H9 (cell line): Measurements from ENCODE around the gene SDHAF3. TPM values are rescaled to one million over a fixed set of nuclear protein-coding genes. Genes with fewer than 3 reads are reported as not detected.
A peak's percentile ranks its signal among the peaks of the same experiment; 100 is the strongest.

ENCODE experiments used
- DNase-seq: peaks from one replicate; pipeline ENCODE4 v3.0.0-alpha.2; 2017
- H2AFZ ChIP-seq: one replicate; pipeline ENCODE4 v1.6.1; 2013; ENCODE audit warnings: mild to moderate bottlenecking, low read length, control low read depth, moderate library complexity
- H2AK5ac ChIP-seq: 2 replicates; pipeline ENCODE4 v1.6.1; 2013; ENCODE audit warnings: low read length, control low read depth, mixed read lengths; ENCODE audit not compliant: insufficient read length
- H2BK120ac ChIP-seq: one replicate; pipeline ENCODE4 v1.6.1; 2013; ENCODE audit warnings: low read depth, mild to moderate bottlenecking, low read length, control low read depth, inconsistent platforms; ENCODE audit not compliant: poor library complexity, severe bottlenecking
- H2BK12ac ChIP-seq: 2 replicates; pipeline ENCODE4 v1.6.1; 2013; ENCODE audit warnings: low read length, control low read depth, mixed read lengths, low read depth; ENCODE audit not compliant: insufficient read length
- H2BK15ac ChIP-seq: 2 replicates; pipeline ENCODE4 v1.6.1; 2013; ENCODE audit warnings: low read depth, low read length, control low read depth
- H2BK20ac ChIP-seq: one replicate; pipeline ENCODE4 v1.6.1; 2013; ENCODE audit warnings: low read depth, mild to moderate bottlenecking, low read length, control low read depth, inconsistent platforms; ENCODE audit not compliant: poor library complexity, severe bottlenecking
- H2BK5ac ChIP-seq: 2 replicates; pipeline ENCODE4 v1.6.1; 2013; ENCODE audit warnings: low read length, control low read depth, mixed read lengths; ENCODE audit not compliant: insufficient read length
- H3K14ac ChIP-seq: 2 replicates; pipeline ENCODE4 v1.6.1; 2013; ENCODE audit warnings: low read length, control low read depth; ENCODE audit not compliant: insufficient read depth
- H3K18ac ChIP-seq: 2 replicates; pipeline ENCODE4 v1.6.1; 2013; ENCODE audit warnings: low read depth, mild to moderate bottlenecking, mixed read lengths, low read length, control low read depth; ENCODE audit not compliant: insufficient read length
- H3K23ac ChIP-seq: 2 replicates; pipeline ENCODE4 v1.6.1; 2013; ENCODE audit warnings: low read length, control low read depth, mixed read lengths, low read depth; ENCODE audit not compliant: insufficient read length
- H3K23me2 ChIP-seq: 2 replicates; pipeline ENCODE4 v1.6.1; 2013; ENCODE audit warnings: low read depth, mild to moderate bottlenecking, mixed read lengths, low read length, control low read depth; ENCODE audit not compliant: insufficient read length, poor library complexity, severe bottlenecking
- H3K27ac ChIP-seq: 2 replicates; pipeline ENCODE4 v1.5.1; 2013; ENCODE audit warnings: low read length, control low read depth, mixed read lengths, low read depth; ENCODE audit not compliant: insufficient read length
- H3K27me3 ChIP-seq: 2 replicates; pipeline ENCODE4 v1.6.1; 2013; ENCODE audit warnings: low read length, control low read depth, inconsistent platforms; ENCODE audit not compliant: insufficient read depth
- H3K4ac ChIP-seq: 2 replicates; pipeline ENCODE4 v1.6.1; 2013; ENCODE audit warnings: low read depth, mild to moderate bottlenecking, control low read depth, inconsistent platforms, low read length, moderate library complexity
- H3K4me1 ChIP-seq: 2 replicates; pipeline ENCODE4 v1.6.1; 2013; ENCODE audit warnings: low read length, control low read depth, inconsistent platforms; ENCODE audit not compliant: insufficient read depth
- H3K4me2 ChIP-seq: 2 replicates; pipeline ENCODE4 v1.6.1; 2013; ENCODE audit warnings: low read length, control low read depth, mixed read lengths; ENCODE audit not compliant: insufficient read length, insufficient read depth
- H3K56ac ChIP-seq: 2 replicates; pipeline ENCODE4 v1.6.1; 2013; ENCODE audit warnings: low read depth, mild to moderate bottlenecking, mixed read lengths, low read length, control low read depth; ENCODE audit not compliant: insufficient read length
- H3K79me1 ChIP-seq: 2 replicates; pipeline ENCODE4 v1.6.1; 2013; ENCODE audit warnings: low read depth, mild to moderate bottlenecking, moderate library complexity, low read length, control low read depth, inconsistent platforms; ENCODE audit not compliant: insufficient read depth, poor library complexity, severe bottlenecking
- H3K79me2 ChIP-seq: 2 replicates; pipeline ENCODE4 v1.6.1; 2013; ENCODE audit warnings: low read length, control low read depth, inconsistent platforms; ENCODE audit not compliant: insufficient read depth
- H3K9ac ChIP-seq: 2 replicates; pipeline ENCODE4 v1.6.1; 2013; ENCODE audit warnings: low read length, control low read depth, mixed read lengths; ENCODE audit not compliant: insufficient read length; ENCODE audit errors: extremely low read depth
- H3K9me3 ChIP-seq: one replicate; pipeline ENCODE4 v1.6.1; 2013; ENCODE audit warnings: low read depth, low read length, inconsistent platforms; ENCODE audit not compliant: control insufficient read depth
- H3T11ph ChIP-seq: one replicate; pipeline ENCODE4 v1.6.1; 2013; ENCODE audit warnings: mild to moderate bottlenecking, low read length, control low read depth, inconsistent platforms
- H4K20me1 ChIP-seq: one replicate; pipeline ENCODE4 v1.6.1; 2013; ENCODE audit not compliant: control insufficient read depth, insufficient read length, insufficient read depth
- H4K5ac ChIP-seq: 2 replicates; pipeline ENCODE4 v1.6.1; 2013; ENCODE audit warnings: low read depth, mild to moderate bottlenecking, mixed read lengths, low read length, control low read depth; ENCODE audit not compliant: insufficient read length
- H4K8ac ChIP-seq: replicated peaks from 2 replicates; pipeline ENCODE4 v1.6.1; 2013; ENCODE audit warnings: low read length, control low read depth, mixed read lengths, low read depth; ENCODE audit not compliant: insufficient read length
- H4K91ac ChIP-seq: 2 replicates; pipeline ENCODE4 v1.6.1; 2013; ENCODE audit warnings: low read depth, mild to moderate bottlenecking, moderate library complexity, mixed read lengths, low read length, control low read depth; ENCODE audit not compliant: insufficient read length
- H3K27ac Mint-ChIP-seq, 3 experiments: 2 replicates in 2 of 3; 3 replicates in 1 of 3; pipeline ENCODE4 v1.8.0; 2020 to 2021; ENCODE audit warnings: mixed read lengths in 3 of 3, mild to moderate bottlenecking in 1 of 3, moderate library complexity in 1 of 3
- H3K27me3 Mint-ChIP-seq: 2 replicates; pipeline ENCODE4 v1.8.0; 2021; ENCODE audit warnings: low read depth, mild to moderate bottlenecking, moderate library complexity, mixed read lengths
- H3K36me3 Mint-ChIP-seq, 3 experiments: 2 replicates in 2 of 3; 3 replicates in 1 of 3; pipeline ENCODE4 v1.8.0; 2020 to 2021; ENCODE audit warnings: low read depth in 3 of 3, mixed read lengths in 3 of 3; ENCODE audit not compliant: insufficient read depth in 1 of 3
- H3K4me1 Mint-ChIP-seq, 2 experiments: 2 replicates each; pipeline ENCODE4 v1.8.0; 2020; ENCODE audit warnings: mixed read lengths in 2 of 2
- H3K4me3 Mint-ChIP-seq, 2 experiments: 2 replicates in 1 of 2; 3 replicates in 1 of 2; pipeline ENCODE4 v1.8.0; 2020 to 2021; ENCODE audit warnings: mild to moderate bottlenecking in 2 of 2, mixed read lengths in 2 of 2, moderate library complexity in 1 of 2
- H3K9me3 Mint-ChIP-seq, 2 experiments: 2 replicates in 1 of 2; 3 replicates in 1 of 2; pipeline ENCODE4 v1.8.0; 2020; ENCODE audit warnings: mild to moderate bottlenecking in 2 of 2, mixed read lengths in 2 of 2, moderate library complexity in 1 of 2
- WGBS: extraction: QIAGEN DNeasy Blood & Tissue Kit; methylation state at CpG from one replicate; pipeline ENCODE4 v1.1.7; 2013; ENCODE audit warnings: missing lambda C conversion rate, low lambda C conversion rate, mixed read lengths; ENCODE audit not compliant: insufficient read length; ENCODE audit errors: extremely low coverage; 5-methylcytosine and 5-hydroxymethylcytosine counted together
- total RNA-seq: library from RNA; stranded (reverse); gene quantifications from 2 replicates; pipeline ENCODE4 v1.2.1, GENCODE V29; 2021
- TF ChIP-seq, protein P1 (sequence below): fragments of 200-600 bp; sonication (generic); conservative IDR thresholded peaks from 3 replicates; pipeline ENCODE4 v1.8.0; 2021; ENCODE audit warnings: antibody characterized with exemption, mild to moderate bottlenecking

The SDHAF3 gene
- total RNA-seq, 1 experiment from 2014 or later, result 14.1 TPM

DNA sequence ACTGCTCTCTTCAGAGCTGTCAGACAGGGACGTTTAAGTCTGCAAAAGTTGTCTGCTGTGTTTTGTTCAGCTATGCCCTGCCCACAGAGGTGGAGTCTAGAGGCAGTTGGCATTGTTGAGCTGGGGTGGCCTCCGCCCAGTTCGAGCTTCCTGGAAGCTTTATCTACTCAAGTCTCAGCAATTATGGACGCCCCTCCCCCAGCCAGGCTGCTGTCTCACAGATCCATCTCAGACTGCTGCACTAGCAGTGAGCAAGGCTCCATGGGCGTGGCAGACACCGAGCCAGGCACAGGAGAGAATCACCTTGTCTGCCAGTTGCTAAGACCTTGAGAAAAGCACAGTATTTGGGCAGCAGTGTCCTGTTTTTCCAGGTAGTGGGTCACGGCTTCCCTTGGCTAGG lies 98.1 kb downstream of the SDHAF3 start:
- Histone ChIP-seq H4K8ac (no peak overlapping the region), H2BK12ac (no peak overlapping the region), H3K79me1 (no peaks in the 10 kb centered on the region), H2AFZ (no peak overlapping the region), H3K27me3 (no peaks in the 10 kb centered on the region), H2BK120ac (no peak overlapping the region), H3K4ac (no peak overlapping the region), H4K20me1 (no peaks in the 10 kb centered on the region), H3K23ac (no peak overlapping the region), H2AK5ac (no peak overlapping the region), H3K56ac (no peak overlapping the region), H4K5ac (no peak overlapping the region), H3K9me3 (no peaks in the 10 kb centered on the region), H3K79me2 (no peaks in the 10 kb centered on the region), H3K18ac (no peak overlapping the region), H3K27ac (no peak overlapping the region), H3K23me2 (no peaks in the 10 kb centered on the region), H3K9ac (no peak overlapping the region), H2BK5ac (no peak overlapping the region), H3K14ac (no peak overlapping the region), H2BK15ac (no peak overlapping the region), H2BK20ac (no peak overlapping the region), H3K4me1 (no peaks in the 10 kb centered on the region; the same call in 1 of the 2 replicates), H3K4me2 (no peak overlapping the region), H4K91ac (no peak overlapping the region), H3T11ph (no peak overlapping the region)
- H3K36me3 Mint-ChIP-seq, result no peaks in the 10 kb centered on the region
- H3K27ac Mint-ChIP-seq, result no peak overlapping the region
- peaks cover 0 to 2% of the 10 kb centered on the region in 2 experiments; a peak in 1 of 4 replicates for H3K4me1 Mint-ChIP-seq
- H3K9me3 Mint-ChIP-seq, result peaks cover 6% of the 10 kb centered on the region in 2 experiments; a peak in 4 of 5 replicates
- H3K4me3 Mint-ChIP-seq, result no peak overlapping the region
- peaks cover 11% of the 10 kb centered on the region; the same call in 1 of the 2 replicates for H3K27me3 Mint-ChIP-seq
- TF ChIP-seq, protein P1, sequence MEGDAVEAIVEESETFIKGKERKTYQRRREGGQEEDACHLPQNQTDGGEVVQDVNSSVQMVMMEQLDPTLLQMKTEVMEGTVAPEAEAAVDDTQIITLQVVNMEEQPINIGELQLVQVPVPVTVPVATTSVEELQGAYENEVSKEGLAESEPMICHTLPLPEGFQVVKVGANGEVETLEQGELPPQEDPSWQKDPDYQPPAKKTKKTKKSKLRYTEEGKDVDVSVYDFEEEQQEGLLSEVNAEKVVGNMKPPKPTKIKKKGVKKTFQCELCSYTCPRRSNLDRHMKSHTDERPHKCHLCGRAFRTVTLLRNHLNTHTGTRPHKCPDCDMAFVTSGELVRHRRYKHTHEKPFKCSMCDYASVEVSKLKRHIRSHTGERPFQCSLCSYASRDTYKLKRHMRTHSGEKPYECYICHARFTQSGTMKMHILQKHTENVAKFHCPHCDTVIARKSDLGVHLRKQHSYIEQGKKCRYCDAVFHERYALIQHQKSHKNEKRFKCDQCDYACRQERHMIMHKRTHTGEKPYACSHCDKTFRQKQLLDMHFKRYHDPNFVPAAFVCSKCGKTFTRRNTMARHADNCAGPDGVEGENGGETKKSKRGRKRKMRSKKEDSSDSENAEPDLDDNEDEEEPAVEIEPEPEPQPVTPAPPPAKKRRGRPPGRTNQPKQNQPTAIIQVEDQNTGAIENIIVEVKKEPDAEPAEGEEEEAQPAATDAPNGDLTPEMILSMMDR, result no peak
- DNase-seq, result peak; percentile 35
- WGBS, result no CpG with 5 or more reads among the region's 7 CpGs
